ENCODE measurements around the gene CTNNA3. TPM values are rescaled to one million over a fixed set of nuclear protein-coding genes. Genes with fewer than 3 reads are reported as not detected.

Gene CTNNA3
- total RNA-seq, 1 experiment from 2014 or later: not detected

DNA sequence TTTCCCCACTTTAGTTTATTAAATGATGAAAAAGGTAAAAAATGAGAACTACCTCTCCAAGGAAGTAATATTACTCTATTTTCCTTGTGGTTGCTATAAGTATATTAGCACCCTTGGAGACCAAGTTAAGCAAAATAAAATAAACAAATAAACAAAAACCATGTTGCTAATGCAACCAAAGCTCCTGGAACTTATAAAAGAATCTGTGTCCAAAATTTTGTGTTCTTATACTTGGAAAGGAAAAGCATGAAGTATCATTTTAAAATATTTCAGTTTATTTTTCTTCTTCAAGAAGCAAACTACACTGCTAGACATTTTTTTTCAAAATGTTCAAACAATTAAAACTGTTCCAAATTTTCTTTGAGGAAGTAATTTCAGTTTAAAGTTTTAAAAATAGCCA, 1212.0 kb downstream of the CTNNA3 start:
- BruUV-seq (replicated peaks): no TSS peak
- no peaks in the 10 kb centered on the region for H3K4me1 Mint-ChIP-seq (ENCODE audit: low read depth, unreplicated experiment)
- no peaks in the 10 kb centered on the region for H3K27me3 Mint-ChIP-seq (ENCODE audit: unreplicated experiment)
- no peak overlapping the region for H3K4me3 Mint-ChIP-seq (ENCODE audit: low read depth, unreplicated experiment)
- CTCF ChIA-PET: interaction anchor here (0.6 kb wide), 1 partner anchor 379 kb away, joined by 4 read pairs; no protein-coding TSS in a partner anchor
- peaks cover 3% of the 10 kb centered on the region for H3K9me3 Mint-ChIP-seq (ENCODE audit: low read depth, unreplicated experiment)
- TF ChIP-seq, protein P1, sequence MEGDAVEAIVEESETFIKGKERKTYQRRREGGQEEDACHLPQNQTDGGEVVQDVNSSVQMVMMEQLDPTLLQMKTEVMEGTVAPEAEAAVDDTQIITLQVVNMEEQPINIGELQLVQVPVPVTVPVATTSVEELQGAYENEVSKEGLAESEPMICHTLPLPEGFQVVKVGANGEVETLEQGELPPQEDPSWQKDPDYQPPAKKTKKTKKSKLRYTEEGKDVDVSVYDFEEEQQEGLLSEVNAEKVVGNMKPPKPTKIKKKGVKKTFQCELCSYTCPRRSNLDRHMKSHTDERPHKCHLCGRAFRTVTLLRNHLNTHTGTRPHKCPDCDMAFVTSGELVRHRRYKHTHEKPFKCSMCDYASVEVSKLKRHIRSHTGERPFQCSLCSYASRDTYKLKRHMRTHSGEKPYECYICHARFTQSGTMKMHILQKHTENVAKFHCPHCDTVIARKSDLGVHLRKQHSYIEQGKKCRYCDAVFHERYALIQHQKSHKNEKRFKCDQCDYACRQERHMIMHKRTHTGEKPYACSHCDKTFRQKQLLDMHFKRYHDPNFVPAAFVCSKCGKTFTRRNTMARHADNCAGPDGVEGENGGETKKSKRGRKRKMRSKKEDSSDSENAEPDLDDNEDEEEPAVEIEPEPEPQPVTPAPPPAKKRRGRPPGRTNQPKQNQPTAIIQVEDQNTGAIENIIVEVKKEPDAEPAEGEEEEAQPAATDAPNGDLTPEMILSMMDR (IDR thresholded peaks at IDR 0.05; ENCODE audit: unreplicated experiment): no peak
- H3K36me3 Mint-ChIP-seq (ENCODE audit: insufficient read depth, unreplicated experiment): no peaks in the 10 kb centered on the region
- no peak overlapping the region for H3K27ac Mint-ChIP-seq (ENCODE audit: unreplicated experiment)
- intact Hi-C loops (cut with micrococcal nuclease; ENCODE audit: unreplicated experiment): no loop called here
- no peak for DNase-seq

DNA sequence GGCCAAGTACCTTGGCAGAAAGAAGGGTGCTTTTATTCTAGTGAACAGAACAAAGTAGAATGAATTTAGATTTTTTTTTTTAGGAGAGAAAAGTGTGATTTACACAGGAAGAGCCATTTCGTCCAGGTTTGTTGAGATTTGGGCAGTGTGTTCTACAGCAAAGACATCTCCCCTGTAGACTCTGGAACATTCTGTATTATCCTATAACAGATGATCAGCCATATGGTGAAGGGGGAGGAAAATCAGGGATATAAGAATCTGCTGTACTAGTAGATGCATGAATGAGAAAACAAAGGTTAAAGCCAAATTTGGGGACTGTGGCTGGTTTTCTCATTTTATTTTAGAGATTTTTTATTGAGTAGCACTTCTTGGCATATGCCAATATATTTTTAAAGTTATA, 1223.8 kb downstream of the CTNNA3 start:
- Mint-ChIP-seq H3K9me3 (ENCODE audit: low read depth, unreplicated experiment) (peaks cover 5% of the 10 kb centered on the region), H3K27me3 (ENCODE audit: unreplicated experiment) (no peaks in the 10 kb centered on the region), H3K27ac (ENCODE audit: unreplicated experiment) (no peak overlapping the region), H3K36me3 (ENCODE audit: insufficient read depth, unreplicated experiment) (no peaks in the 10 kb centered on the region), H3K4me1 (ENCODE audit: low read depth, unreplicated experiment) (no peaks in the 10 kb centered on the region), H3K4me3 (ENCODE audit: low read depth, unreplicated experiment) (no peak overlapping the region)
- CTCF ChIA-PET: no interaction called here
- DNase-seq: no peak
- TF ChIP-seq, protein P1 (IDR thresholded peaks at IDR 0.05; ENCODE audit: unreplicated experiment): no peak
- no TSS peak for BruUV-seq (replicated peaks)
- intact Hi-C loops (cut with micrococcal nuclease; ENCODE audit: unreplicated experiment): no loop called here

DNA sequence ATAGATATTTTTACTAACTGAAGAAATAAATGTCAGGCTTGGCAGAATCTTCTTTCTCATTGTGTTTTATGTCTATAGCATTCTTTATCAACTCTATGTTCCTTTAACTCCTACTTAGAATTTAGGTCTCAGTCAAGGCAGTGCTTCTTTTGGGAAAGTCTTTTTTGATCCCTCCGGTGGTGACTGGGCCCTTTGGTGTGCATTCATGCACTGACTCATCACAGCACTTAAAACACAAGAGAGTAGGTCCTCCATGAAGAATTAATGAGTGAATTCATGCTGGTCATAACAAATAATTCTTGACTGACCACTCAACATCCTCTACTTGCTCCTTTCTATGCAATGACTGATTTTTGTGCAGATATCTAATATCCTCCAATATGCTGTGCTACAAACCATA, 1229.0 kb downstream of the CTNNA3 start:
- DNase-seq: no peak
- no peak overlapping the region for H3K4me3 Mint-ChIP-seq (ENCODE audit: low read depth, unreplicated experiment)
- BruUV-seq (replicated peaks): no TSS peak
- intact Hi-C loops (cut with micrococcal nuclease; ENCODE audit: unreplicated experiment): no loop called here
- peaks cover 10% of the 10 kb centered on the region for H3K9me3 Mint-ChIP-seq (ENCODE audit: low read depth, unreplicated experiment)
- TF ChIP-seq, protein P1 (IDR thresholded peaks at IDR 0.05; ENCODE audit: unreplicated experiment): no peak
- H3K36me3 Mint-ChIP-seq (ENCODE audit: insufficient read depth, unreplicated experiment): no peaks in the 10 kb centered on the region
- H3K27me3 Mint-ChIP-seq (ENCODE audit: unreplicated experiment): no peaks in the 10 kb centered on the region
- no peaks in the 10 kb centered on the region for H3K4me1 Mint-ChIP-seq (ENCODE audit: low read depth, unreplicated experiment)
- CTCF ChIA-PET: no interaction called here
- no peak overlapping the region for H3K27ac Mint-ChIP-seq (ENCODE audit: unreplicated experiment)

DNA sequence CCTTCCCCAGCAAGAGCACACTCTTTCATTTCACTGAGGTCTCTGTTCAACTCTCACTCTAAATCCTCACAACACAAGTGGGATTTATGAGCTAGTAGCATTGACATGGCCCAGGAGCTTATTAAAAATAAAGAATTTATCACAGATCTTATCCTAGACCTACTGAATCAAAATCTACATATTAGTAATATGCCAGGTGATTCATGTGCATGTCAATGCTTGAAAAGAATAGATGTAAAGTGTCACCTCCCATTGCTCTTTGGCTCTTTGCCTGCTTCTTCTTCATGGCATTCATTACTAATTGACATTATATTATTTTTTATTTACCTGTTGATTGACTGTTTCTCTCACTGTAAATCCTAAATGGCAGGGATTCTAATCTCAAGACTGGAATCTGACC, 1229.4 kb downstream of the CTNNA3 start:
- Mint-ChIP-seq H3K9me3 (ENCODE audit: low read depth, unreplicated experiment) (peaks cover 10% of the 10 kb centered on the region), H3K4me3 (ENCODE audit: low read depth, unreplicated experiment) (no peak overlapping the region), H3K4me1 (ENCODE audit: low read depth, unreplicated experiment) (no peaks in the 10 kb centered on the region), H3K36me3 (ENCODE audit: insufficient read depth, unreplicated experiment) (no peaks in the 10 kb centered on the region), H3K27ac (ENCODE audit: unreplicated experiment) (no peak overlapping the region), H3K27me3 (ENCODE audit: unreplicated experiment) (no peaks in the 10 kb centered on the region)
- intact Hi-C loops (cut with micrococcal nuclease; ENCODE audit: unreplicated experiment): no loop called here
- TF ChIP-seq, protein P1 (IDR thresholded peaks at IDR 0.05; ENCODE audit: unreplicated experiment): no peak
- CTCF ChIA-PET: interaction anchor here (0.7 kb wide), 1 partner anchor 77 kb away, joined by 3 read pairs; no protein-coding TSS in a partner anchor
- no peak for DNase-seq
- BruUV-seq (replicated peaks): no TSS peak
